HG03378 (cell line): ENCODE measurements around the gene CLEC17A.
A peak's percentile ranks its signal among the peaks of the same experiment; 100 is the strongest.
"Not testable (repeated sequence)": the region's sequence is repeated elsewhere in the genome, so short reads cannot be mapped to it uniquely, and the experiment has no call there.

ENCODE experiments used
- ATAC-seq: cut with Tn5 transposase; IDR thresholded peaks from one replicate; pipeline ENCODE4 v1.9.1; 2021; ENCODE audit warnings: mild to moderate bottlenecking, moderate library complexity; ENCODE audit not compliant: unreplicated experiment

Gene CLEC17A

GRCh38 chr19:14577264-14577663 lies 5.6 kb upstream of the CLEC17A start:
- no peak for ATAC-seq

- no peak for ATAC-seq
These were observed 4.9 kb upstream of the CLEC17A start for GRCh38 chr19:14577885-14578427.

- ATAC-seq = no peak
These were observed 2.2 kb upstream of the CLEC17A start for GRCh38 chr19:14580623-14581237.

- ATAC-seq = not testable (repeated sequence)
These were observed 1.5 kb downstream of the CLEC17A start for GRCh38 chr19:14584372-14584771.

- ATAC-seq = peak; percentile 73
These were observed 2.3 kb downstream of the CLEC17A start for GRCh38 chr19:14585187-14585586.

GRCh38 chr19:14589433-14589832 lies 6.5 kb downstream of the CLEC17A start:
- ATAC-seq = not testable (repeated sequence)

- ATAC-seq = no peak
These were observed 12.7 kb downstream of the CLEC17A start for GRCh38 chr19:14595558-14595957.

GRCh38 chr19:14599548-14600147 lies 16.8 kb downstream of the CLEC17A start:
- ATAC-seq = no peak

- peak; percentile 66 for ATAC-seq
These were observed 21.1 kb downstream of the CLEC17A start for GRCh38 chr19:14603990-14604387.

GRCh38 chr19:14606627-14607026 lies 23.7 kb downstream of the CLEC17A start:
- no peak for ATAC-seq

- ATAC-seq = no peak
These were observed 28.2 kb downstream of the CLEC17A start for GRCh38 chr19:14611051-14611450.

GRCh38 chr19:14612242-14612641 lies 29.4 kb downstream of the CLEC17A start:
- not testable (repeated sequence) for ATAC-seq

- ATAC-seq = no peak
These were observed 29.8 kb downstream of the CLEC17A start for GRCh38 chr19:14612657-14613056.

GRCh38 chr19:14613399-14614098 lies 30.7 kb downstream of the CLEC17A start:
- ATAC-seq = not testable (repeated sequence)

- ATAC-seq = no peak
These were observed 31.2 kb downstream of the CLEC17A start for GRCh38 chr19:14614099-14614412.

GRCh38 chr19:14615623-14616022 lies 32.7 kb downstream of the CLEC17A start:
- ATAC-seq = no peak

GRCh38 chr19:14616407-14616806 lies 33.5 kb downstream of the CLEC17A start:
- no peak for ATAC-seq

GRCh38 chr19:14619404-14619803 lies 36.5 kb downstream of the CLEC17A start:
- ATAC-seq = no peak

GRCh38 chr19:14624491-14624890 lies 41.6 kb downstream of the CLEC17A start:
- not testable (repeated sequence) for ATAC-seq

GRCh38 chr19:14629557-14629956 lies 46.7 kb downstream of the CLEC17A start:
- no peak for ATAC-seq

GRCh38 chr19:14632286-14632685 lies 49.4 kb downstream of the CLEC17A start:
- no peak for ATAC-seq
